ENCODE measurements around the gene LRRFIP1. TPM values are rescaled to one million over a fixed set of nuclear protein-coding genes. Genes with fewer than 3 reads are reported as not detected.
"Not testable (repeated sequence)": the region's sequence is repeated elsewhere in the genome, so short reads cannot be mapped to it uniquely, and the experiment has no call there.

The LRRFIP1 gene
- total and polyA plus RNA-seq, 2 of the 13 experiments (the other 11 are each of a cell fraction or from before 2014, with no cell fraction given) = 15.9 to 40.5 TPM

GRCh38 chr2:237750441-237750840 is 123.1 kb downstream of the LRRFIP1 start:
- DNase-seq (ENCODE audit: low spot score); CTCF ChIA-PET (ENCODE audit: low intra/inter-chr PET ratio, low total read pairs); H2AFZ ChIP-seq (ENCODE audit: low read length); H3K27me3 ChIP-seq (ENCODE audit: control insufficient read depth in 1 of 2, insufficient read depth in 2 of 2, low read length in 2 of 2); intact Hi-C loops (cut with micrococcal nuclease; ENCODE audit: unreplicated experiment); POLR2A ChIA-PET; in situ Hi-C loops (cut with HindIII; ENCODE audit: extremely low pct_ligation_motif_present, low pct_unique_long_range_greater_than_20kb); H3K79me2 ChIP-seq (ENCODE audit: insufficient read depth, low read length); H3K4me1 ChIP-seq (ENCODE audit: insufficient read depth, low read length); FAIRE-seq; H4K20me1 ChIP-seq (ENCODE audit: insufficient read depth, low read length); H3K4me2 ChIP-seq (ENCODE audit: low read depth, low read length); ATAC-seq; H3K27ac ChIP-seq (ENCODE audit: extremely low read length, insufficient read depth, low read length); H3K9me3 ChIP-seq (ENCODE audit: low read length); BruUV-seq (replicated peaks); H3K9ac ChIP-seq (ENCODE audit: insufficient read depth, low read depth, low read length); H3K4me3 ChIP-seq (replicated peaks in 1 of 3; ENCODE audit: insufficient read depth in 1 of 3, low read depth in 2 of 3, low read length in 3 of 3): not testable (repeated sequence)
- TF ChIP-seq, protein P1, sequence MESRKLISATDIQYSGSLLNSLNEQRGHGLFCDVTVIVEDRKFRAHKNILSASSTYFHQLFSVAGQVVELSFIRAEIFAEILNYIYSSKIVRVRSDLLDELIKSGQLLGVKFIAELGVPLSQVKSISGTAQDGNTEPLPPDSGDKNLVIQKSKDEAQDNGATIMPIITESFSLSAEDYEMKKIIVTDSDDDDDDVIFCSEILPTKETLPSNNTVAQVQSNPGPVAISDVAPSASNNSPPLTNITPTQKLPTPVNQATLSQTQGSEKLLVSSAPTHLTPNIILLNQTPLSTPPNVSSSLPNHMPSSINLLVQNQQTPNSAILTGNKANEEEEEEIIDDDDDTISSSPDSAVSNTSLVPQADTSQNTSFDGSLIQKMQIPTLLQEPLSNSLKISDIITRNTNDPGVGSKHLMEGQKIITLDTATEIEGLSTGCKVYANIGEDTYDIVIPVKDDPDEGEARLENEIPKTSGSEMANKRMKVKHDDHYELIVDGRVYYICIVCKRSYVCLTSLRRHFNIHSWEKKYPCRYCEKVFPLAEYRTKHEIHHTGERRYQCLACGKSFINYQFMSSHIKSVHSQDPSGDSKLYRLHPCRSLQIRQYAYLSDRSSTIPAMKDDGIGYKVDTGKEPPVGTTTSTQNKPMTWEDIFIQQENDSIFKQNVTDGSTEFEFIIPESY (CRISPR knock-in tag; IDR thresholded peaks at IDR 0.05) = 0 out of 2 replicates have a peak, but pooled peaks have one; percentile 23
- WGBS (ENCODE audit: low lambda C conversion rate) = 96% methylated on average over 15 of the region's 15 CpGs
- peaks cover 29 to 61% of the 10 kb centered on the region in 2 experiments for H3K36me3 ChIP-seq (replicated peaks in 1 of 2; ENCODE audit: control insufficient read depth in 1 of 2, insufficient read depth in 2 of 2, low read length in 2 of 2)

DNA sequence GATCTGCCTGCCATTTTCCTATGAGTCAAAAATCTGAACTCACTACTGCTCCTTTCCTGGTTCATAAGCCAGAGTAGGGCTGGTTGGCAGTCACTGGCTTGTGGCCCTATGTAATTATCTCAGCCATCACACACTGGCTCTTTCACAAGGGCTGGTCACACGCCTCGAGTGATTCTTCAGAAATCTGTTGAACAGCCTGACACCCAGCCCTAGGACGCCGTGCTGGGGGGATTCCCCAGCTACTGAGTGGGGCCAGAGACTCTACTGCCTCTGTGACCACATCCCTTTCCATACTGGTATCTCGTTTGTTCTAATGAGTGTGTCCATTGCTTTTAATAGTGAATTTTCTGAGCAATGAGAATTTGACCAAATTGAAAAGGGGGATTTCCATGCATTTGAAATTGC is 125.4 kb downstream of the LRRFIP1 start:
- Histone ChIP-seq H3K36me3 (replicated peaks in 1 of 2; ENCODE audit: control insufficient read depth in 1 of 2, insufficient read depth in 2 of 2, low read length in 2 of 2) (peaks cover 33 to 65% of the 10 kb centered on the region in 2 experiments), H3K27ac (ENCODE audit: extremely low read length, insufficient read depth, low read length) (no peak overlapping the region), H3K4me1 (ENCODE audit: insufficient read depth, low read length) (no peaks in the 10 kb centered on the region), H3K4me3 (replicated peaks in 1 of 3; ENCODE audit: insufficient read depth in 1 of 3, low read depth in 2 of 3, low read length in 3 of 3) (no peak overlapping the region), H3K79me2 (ENCODE audit: insufficient read depth, low read length) (no peaks in the 10 kb centered on the region), H3K9me3 (ENCODE audit: low read length) (no peaks in the 10 kb centered on the region), H3K4me2 (ENCODE audit: low read depth, low read length) (no peak overlapping the region), H4K20me1 (ENCODE audit: insufficient read depth, low read length) (no peaks in the 10 kb centered on the region), H3K27me3 (ENCODE audit: control insufficient read depth in 1 of 2, insufficient read depth in 2 of 2, low read length in 2 of 2) (no peaks in the 10 kb centered on the region), H3K9ac (ENCODE audit: insufficient read depth, low read depth, low read length) (no peak overlapping the region), H2AFZ (ENCODE audit: low read length) (no peak overlapping the region)
- ChIA-PET POLR2A (no interaction called here), CTCF (ENCODE audit: low intra/inter-chr PET ratio, low total read pairs) (no interaction called here)
- no peak for DNase-seq (ENCODE audit: low spot score)
- intact Hi-C loops (cut with micrococcal nuclease; ENCODE audit: unreplicated experiment) = no loop called here
- 97% methylated on average over 5 of the region's 5 CpGs for WGBS (ENCODE audit: low lambda C conversion rate)
- BruUV-seq (replicated peaks) = no TSS peak
- no peak for ATAC-seq
- in situ Hi-C loops (cut with HindIII; ENCODE audit: extremely low pct_ligation_motif_present, low pct_unique_long_range_greater_than_20kb) = no loop called here
- FAIRE-seq = no peak
- TF ChIP-seq ZNF564 (CRISPR knock-in tag; IDR thresholded peaks at IDR 0.05) (no peak), ZNF7 (CRISPR knock-in tag; IDR thresholded peaks at IDR 0.05) (no peak), KLF9 (CRISPR knock-in tag; IDR thresholded peaks at IDR 0.05; ENCODE audit: low read depth) (no peak), SNAPC5 (CRISPR knock-in tag; IDR thresholded peaks at IDR 0.05; ENCODE audit: borderline replicate concordance) (no peak), ZNF451 (CRISPR knock-in tag; IDR thresholded peaks at IDR 0.05) (no peak), ZNF281 (CRISPR knock-in tag; IDR thresholded peaks at IDR 0.05; ENCODE audit: borderline replicate concordance) (no peak), ZBTB7A (CRISPR knock-in tag; IDR thresholded peaks at IDR 0.05) (no peak), CREB1 (IDR thresholded peaks at IDR 0.05) (no peak), CREB1 (CRISPR knock-in tag; IDR thresholded peaks at IDR 0.05) (no peak), HINFP (CRISPR knock-in tag; IDR thresholded peaks at IDR 0.05; ENCODE audit: low read depth) (no peak), JARID2 (CRISPR knock-in tag; IDR thresholded peaks at IDR 0.05; ENCODE audit: insufficient replicate concordance) (no peak), ATAD3A (CRISPR knock-in tag; IDR thresholded peaks at IDR 0.05) (no peak), NBN (conservative IDR thresholded peaks at IDR 0.05) (no peak)

All from HepG2 (cell line).